Left lung (tissue), 10 donors: ENCODE measurements around the gene LRRC4B. TPM values are rescaled to one million over a fixed set of nuclear protein-coding genes. Genes with fewer than 3 reads are reported as not detected.

Source experiments
- ATAC-seq: fragments of 200-7000 bp; cut with Tn5 transposase; one replicate; pipeline ENCODE4 v1.9.1; 2020; ENCODE audit warnings: moderate library complexity
- DNase-seq, 4 donors: peaks; one replicate each; pipeline ENCODE4 v3.0.0-alpha.2; 2013 to 2020
- H3K27ac ChIP-seq, 2 donors: fragments of 200-600 bp; sonication (generic) in 1 of 2; one replicate each; pipeline versions ENCODE4 v1.5.0 to v1.8.0; 2020 to 2021
- H3K27me3 ChIP-seq, 2 donors: fragments of 200-600 bp; sonication (generic) in 1 of 2; one replicate each; pipeline versions ENCODE4 v1.5.0 to v1.8.0; 2020 to 2021
- H3K36me3 ChIP-seq, 2 donors: fragments of 200-600 bp; sonication (generic) in 1 of 2; one replicate each; pipeline versions ENCODE4 v1.5.0 to v1.8.0; 2020 to 2021
- H3K4me1 ChIP-seq, 2 donors: fragments of 200-600 bp; one replicate each; pipeline ENCODE4 v1.8.0; 2021
- H3K4me3 ChIP-seq, 2 donors: fragments of 200-600 bp; sonication (generic) in 1 of 2; one replicate each; pipeline versions ENCODE4 v1.5.0 to v1.8.0; 2020 to 2021; ENCODE audit warnings: mild to moderate bottlenecking in 1 of 2
- H3K9me3 ChIP-seq, 2 donors: fragments of 200-600 bp; sonication (generic) in 1 of 2; one replicate each; pipeline versions ENCODE4 v1.5.0 to v1.8.0; 2020 to 2021
- intact Hi-C, 2 donors: fragments of 100-400 bp; cut with DNase I; formaldehyde crosslinking; loops; one replicate each; pipeline versions ENCODE4 v1.11.2 to v1.14.2; 2022
- polyA plus RNA-seq, 6 donors: library from polyadenylated mRNA; unstranded; fragments of 120-200 nt; gene quantifications; one replicate each; pipeline ENCODE4 v1.2.1, GENCODE V29; 2013; ENCODE audit not compliant: insufficient read length in 6 of 6
- total RNA-seq, 2 donors: library from RNA; stranded (reverse); fragmentation: NEBNext Ultra II Directional; extraction: Animal tissue kit (Norgen Biotek cat#: 25700); gene quantifications; one replicate each; pipeline ENCODE4 v1.2.1, GENCODE V29; 2021
- TF ChIP-seq, protein P1 (sequence below), 2 donors: fragments of 200-600 bp; sonication (generic) in 1 of 2; IDR thresholded peaks; one replicate each; pipeline versions ENCODE4 v1.5.0 to v1.8.0; 2021; ENCODE audit warnings: antibody characterized with exemption in 2 of 2
- donor health status: DM: no; HTN: yes; CAD: no.
- donor health status: DM: no; HTN: no; CAD: no.

Gene LRRC4B
- total and polyA plus RNA-seq, 8 donors: 2.8 to 14.3 (median 10.0) TPM

DNA sequence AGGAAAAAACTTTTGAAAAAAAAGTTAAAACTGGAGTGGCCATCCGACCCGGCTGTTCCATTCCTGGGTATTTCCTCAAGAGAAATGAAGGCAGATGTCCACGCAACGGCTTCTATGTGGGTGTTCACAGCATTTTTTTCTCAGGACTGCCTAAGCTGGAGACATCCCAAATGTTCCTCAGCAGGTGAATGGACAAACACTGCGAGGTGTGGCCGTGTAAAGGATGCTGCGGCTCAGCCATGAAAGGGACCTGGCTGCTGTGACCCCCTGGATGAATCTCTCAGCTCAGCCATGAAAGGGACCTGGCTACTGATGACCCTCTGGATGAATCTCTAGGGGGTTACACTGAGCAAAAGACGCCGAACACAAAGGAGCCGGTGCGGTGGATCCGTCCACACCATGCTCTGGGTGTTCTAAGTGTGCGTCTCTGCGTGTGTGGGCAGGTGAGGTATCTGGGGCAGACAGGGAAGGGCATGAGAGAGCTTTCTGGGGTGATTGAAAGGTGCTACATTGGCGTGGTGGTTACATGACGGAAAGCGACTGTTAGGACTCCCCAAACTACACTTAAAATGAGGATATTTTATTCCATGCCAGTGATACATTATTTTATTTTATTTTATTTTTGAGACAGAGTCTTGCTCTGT lies 47.3 kb downstream of the LRRC4B start:
- no peak overlapping the region for H3K27ac ChIP-seq
- peaks cover 0 to 30% of the 10 kb centered on the region in 2 donors for H3K27me3 ChIP-seq
- no peaks in the 10 kb centered on the region for H3K4me1 ChIP-seq
- H3K36me3 ChIP-seq: no peaks in the 10 kb centered on the region
- DNase-seq (peak in 1 of 4 donors; percentile 35), ATAC-seq (no peak)
- TF ChIP-seq, protein P1, sequence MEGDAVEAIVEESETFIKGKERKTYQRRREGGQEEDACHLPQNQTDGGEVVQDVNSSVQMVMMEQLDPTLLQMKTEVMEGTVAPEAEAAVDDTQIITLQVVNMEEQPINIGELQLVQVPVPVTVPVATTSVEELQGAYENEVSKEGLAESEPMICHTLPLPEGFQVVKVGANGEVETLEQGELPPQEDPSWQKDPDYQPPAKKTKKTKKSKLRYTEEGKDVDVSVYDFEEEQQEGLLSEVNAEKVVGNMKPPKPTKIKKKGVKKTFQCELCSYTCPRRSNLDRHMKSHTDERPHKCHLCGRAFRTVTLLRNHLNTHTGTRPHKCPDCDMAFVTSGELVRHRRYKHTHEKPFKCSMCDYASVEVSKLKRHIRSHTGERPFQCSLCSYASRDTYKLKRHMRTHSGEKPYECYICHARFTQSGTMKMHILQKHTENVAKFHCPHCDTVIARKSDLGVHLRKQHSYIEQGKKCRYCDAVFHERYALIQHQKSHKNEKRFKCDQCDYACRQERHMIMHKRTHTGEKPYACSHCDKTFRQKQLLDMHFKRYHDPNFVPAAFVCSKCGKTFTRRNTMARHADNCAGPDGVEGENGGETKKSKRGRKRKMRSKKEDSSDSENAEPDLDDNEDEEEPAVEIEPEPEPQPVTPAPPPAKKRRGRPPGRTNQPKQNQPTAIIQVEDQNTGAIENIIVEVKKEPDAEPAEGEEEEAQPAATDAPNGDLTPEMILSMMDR (IDR thresholded peaks at IDR 0.05): no peak
- intact Hi-C loops: no loop called here
- no peak overlapping the region for H3K4me3 ChIP-seq
- no peaks in the 10 kb centered on the region for H3K9me3 ChIP-seq

DNA sequence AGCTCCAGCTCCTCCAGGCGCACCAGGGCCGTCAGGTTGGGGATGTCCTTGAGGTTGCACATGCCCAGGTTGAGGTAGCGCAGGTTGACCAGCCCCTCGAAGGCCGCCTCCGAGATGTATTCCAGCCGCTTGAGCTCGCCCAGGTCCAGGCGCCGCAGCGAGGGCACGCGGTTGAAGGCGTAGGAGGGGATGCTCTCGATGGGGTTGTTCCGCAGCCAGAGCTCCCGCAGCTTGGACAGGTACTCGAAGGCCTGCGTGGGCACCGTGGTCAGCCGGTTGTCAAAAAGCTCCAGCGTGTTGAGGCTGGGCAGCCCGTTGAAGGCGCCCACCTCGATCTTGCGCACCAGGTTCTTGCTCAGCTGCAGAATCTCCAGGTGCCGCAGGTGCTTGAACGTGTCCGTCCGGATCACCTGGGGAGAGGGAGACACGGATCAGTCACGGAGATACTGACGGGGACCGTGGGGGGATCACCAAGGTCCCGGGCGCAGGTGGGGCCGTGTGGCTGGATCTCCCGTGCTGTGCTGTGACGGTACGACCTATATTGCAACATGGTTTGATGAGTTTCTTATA lies 49.1 kb downstream of the LRRC4B start:
- Histone ChIP-seq H3K4me3 (no peak overlapping the region), H3K27ac (no peak overlapping the region), H3K4me1 (no peaks in the 10 kb centered on the region), H3K36me3 (no peaks in the 10 kb centered on the region), H3K27me3 (peaks cover 0 to 47% of the 10 kb centered on the region in 2 donors), H3K9me3 (no peaks in the 10 kb centered on the region)
- TF ChIP-seq, protein P1 (IDR thresholded peaks at IDR 0.05): no peak
- DNase-seq (peak in 2 of 4 donors; percentile 26 to 68), ATAC-seq (no peak)
- intact Hi-C loops: no loop called here

DNA sequence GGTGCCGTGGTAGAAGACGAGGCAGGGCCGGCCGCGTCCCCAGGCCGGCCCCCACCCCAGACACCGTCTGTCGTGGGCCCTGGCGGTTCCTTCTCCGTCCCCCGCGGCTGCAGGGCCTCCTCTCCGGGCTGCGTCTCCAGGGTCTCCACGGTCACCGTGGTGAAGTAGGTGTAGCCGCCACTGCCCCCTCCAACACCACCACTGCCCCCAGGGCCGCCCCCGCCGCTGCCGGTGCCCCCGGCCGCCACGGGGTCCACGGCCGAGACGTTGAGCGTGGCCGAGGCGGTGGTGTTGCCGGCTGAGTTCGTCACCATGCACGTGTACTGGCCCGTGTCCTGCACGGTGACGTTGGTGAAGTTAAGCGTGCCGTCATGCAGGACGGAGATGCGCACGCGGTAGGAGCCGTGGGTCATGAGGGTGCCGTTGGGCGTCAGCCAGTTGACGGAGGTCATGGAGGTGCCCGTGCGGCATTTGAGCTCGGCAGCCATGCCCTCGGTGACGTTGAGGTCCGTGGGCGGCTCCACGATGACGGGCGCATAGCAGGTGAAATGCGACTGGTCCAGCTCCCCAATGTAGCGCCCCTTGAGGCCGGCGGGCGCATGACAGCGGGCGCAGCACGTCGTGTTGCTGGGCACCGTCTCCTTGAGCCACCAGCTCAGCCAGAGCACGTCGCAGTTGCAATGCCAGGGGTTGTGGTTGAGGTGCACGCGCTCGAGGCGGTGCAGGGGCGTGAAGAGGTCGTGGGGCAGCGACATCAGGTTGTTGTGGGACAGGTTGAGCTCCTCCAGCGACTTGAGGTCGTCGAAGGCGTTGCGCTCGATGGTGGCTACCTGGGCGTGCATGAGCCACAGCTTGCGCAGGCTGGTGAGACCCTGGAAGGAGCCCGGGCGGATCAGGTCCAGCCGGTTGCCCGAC lies 49.9 kb downstream of the LRRC4B start:
- no peak for ATAC-seq
- TF ChIP-seq, protein P1 (IDR thresholded peaks at IDR 0.05): no peak
- Histone ChIP-seq H3K4me1 (no peaks in the 10 kb centered on the region), H3K27me3 (peaks cover 0 to 54% of the 10 kb centered on the region in 2 donors), H3K9me3 (no peaks in the 10 kb centered on the region), H3K4me3 (no peak overlapping the region), H3K27ac (no peak overlapping the region), H3K36me3 (no peaks in the 10 kb centered on the region)
- intact Hi-C loops: no loop called here
- peak in 1 of 4 donors; percentile 75 for DNase-seq

GRCh38 chr19:50517704-50518075 lies 50.5 kb downstream of the LRRC4B start:
- H3K27ac ChIP-seq: no peak overlapping the region
- no peaks in the 10 kb centered on the region for H3K4me1 ChIP-seq
- no peaks in the 10 kb centered on the region for H3K9me3 ChIP-seq
- ATAC-seq (no peak), DNase-seq (no peak)
- H3K27me3 ChIP-seq: peaks cover 0 to 54% of the 10 kb centered on the region in 2 donors
- intact Hi-C loops: no loop called here
- no peaks in the 10 kb centered on the region for H3K36me3 ChIP-seq
- TF ChIP-seq, protein P1 (IDR thresholded peaks at IDR 0.05): no peak
- H3K4me3 ChIP-seq: no peak overlapping the region
